Adrenal gland (tissue), 12 donors: ENCODE measurements around the gene YAP1. TPM values are rescaled to one million over a fixed set of nuclear protein-coding genes. Genes with fewer than 3 reads are reported as not detected.

Source experiments
- DNase-seq, 7 donors: peaks; one replicate each; pipeline ENCODE4 v3.0.0-alpha.2; 2019 to 2020
- H3K27ac ChIP-seq, 5 donors: fragments of 200-600 bp; sonication (generic) in 4 of 5; 1 replicate in 3 of 5; 2 replicates in 2 of 5; pipeline versions ENCODE4 v1.5.1 to v1.8.0; 2016 to 2020; ENCODE audit warnings: mild to moderate bottlenecking in 1 of 5
- H3K27me3 ChIP-seq: fragments of 200-600 bp; 2 replicates; pipeline ENCODE4 v1.8.0; 2021
- H3K36me3 ChIP-seq, 2 donors: fragments of 200-600 bp; replicated peaks in 1 of 2; 1 replicate in 1 of 2; 2 replicates in 1 of 2; pipeline versions ENCODE4 v1.5.1 to v1.8.0; 2018 to 2022
- H3K4me1 ChIP-seq, 2 donors: fragments of 200-600 bp; replicated peaks in 1 of 2; 1 replicate in 1 of 2; 2 replicates in 1 of 2; pipeline versions ENCODE4 v1.5.1 to v1.8.0; 2018 to 2021
- H3K4me3 ChIP-seq, 4 donors: fragments of 200-600 bp; sonication (generic) in 3 of 4; one replicate each; pipeline ENCODE4 v1.5.1; 2016 to 2018
- H3K9me3 ChIP-seq, 3 donors: fragments of 200-600 bp; sonication (generic) in 1 of 3; replicated peaks in 1 of 3; 1 replicate in 2 of 3; 2 replicates in 1 of 3; pipeline versions ENCODE4 v1.5.1 to v1.8.0; 2016 to 2021
- POLR2A ChIP-seq, 2 donors: fragments of 450-650 bp; IDR thresholded peaks; one replicate each; pipeline ENCODE4 v1.6.1; 2017; ENCODE audit warnings: antibody characterized with exemption in 2 of 2, mild to moderate bottlenecking in 2 of 2, moderate library complexity in 1 of 2
- WGBS, 4 donors: extraction: QIAGEN DNeasy Blood & Tissue Kit in 2 of 4; methylation state at CpG; one replicate each; pipeline versions ENCODE4 v1.1.5 to v1.1.7; 2013 to 2017; 5-methylcytosine and 5-hydroxymethylcytosine counted together
- intact Hi-C, 2 donors: fragments of 100-400 bp; cut with DNase I; formaldehyde crosslinking; loops; one replicate each; pipeline versions ENCODE4 v1.14.1 to v1.15.0; 2022 to 2023
- polyA plus RNA-seq, 3 donors: library from polyadenylated mRNA; stranded (reverse); fragments of 200-250 nt in 2 of 3; fragments of 350-450 nt in 1 of 3; fragmentation: Illumina TruSeq in 1 of 3; extraction: RNeasy Lipid Tissue Mini Kit (QIAGEN cat#74804) in 1 of 3; gene quantifications; one replicate each; pipeline ENCODE4 v1.2.3, GENCODE V29; 2013 to 2014
- total RNA-seq, 9 donors: library from RNA; depleted of rRNA in 4 of 9; stranded (reverse); fragments of >200 nt in 4 of 9; fragments of 120-200 nt in 1 of 9; fragmentation: NEBNext Ultra II Directional in 1 of 9; extraction: Animal tissue kit (Norgen Biotek cat#: 25700) in 1 of 9; gene quantifications; one replicate each; pipeline versions ENCODE4 v1.1.0 to v1.2.4, GENCODE V29; 2013 to 2023
- TF ChIP-seq, protein P1 (sequence below), 6 experiments: fragments of 450-650 bp in 4 of 6; fragments of 200-600 bp in 2 of 6; sonication (generic) in 1 of 6; IDR thresholded peaks; 1 replicate in 5 of 6; 2 replicates in 1 of 6; pipeline versions ENCODE4 v1.5.1 to v1.8.0; 2016 to 2021; ENCODE audit warnings: antibody characterized with exemption in 6 of 6, mild to moderate bottlenecking in 2 of 6, moderate library complexity in 1 of 6
- donor health status: healthy with polysubstance abuse.
- donor health status: Bipolar disorder and iron deficiency.
- donor health status: DM: yes; HTN: yes; CAD: no.
- donor health status: DM: no; HTN: no; CAD: no.
- donor health status: DM: no; HTN: no; CAD: no.
- donor health status: DM: yes; HTN: yes; CAD: no.

The YAP1 gene
- total and polyA plus RNA-seq, 12 donors, result 16.3 to 135 (median 82.9) TPM

DNA sequence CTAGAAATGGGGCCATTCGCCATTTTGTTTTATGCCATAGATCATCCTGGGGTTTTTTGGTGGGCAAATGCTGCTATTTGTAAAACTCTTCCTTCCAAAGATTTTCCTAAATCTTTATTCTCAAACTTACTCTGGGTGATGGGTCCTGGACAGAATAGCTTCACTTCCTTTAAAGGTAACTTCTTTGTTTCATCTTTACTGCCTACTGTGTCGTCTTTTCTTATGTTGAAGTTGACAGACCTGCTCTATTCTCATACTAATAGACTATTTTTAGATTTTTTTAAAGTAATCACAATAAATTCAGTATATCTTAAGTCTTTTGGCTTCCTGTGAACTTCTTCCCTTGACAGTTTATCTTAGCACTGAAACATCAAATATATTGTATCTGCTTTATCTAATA is 98.6 kb downstream of the YAP1 start:
- H3K36me3 ChIP-seq, result peaks cover 0 to 8% of the 10 kb centered on the region in 2 donors
- intact Hi-C loops, result no loop called here
- no peaks in the 10 kb centered on the region for H3K4me1 ChIP-seq
- TF ChIP-seq POLR2A (IDR thresholded peaks at IDR 0.05), result no peak
- TF ChIP-seq, protein P1, sequence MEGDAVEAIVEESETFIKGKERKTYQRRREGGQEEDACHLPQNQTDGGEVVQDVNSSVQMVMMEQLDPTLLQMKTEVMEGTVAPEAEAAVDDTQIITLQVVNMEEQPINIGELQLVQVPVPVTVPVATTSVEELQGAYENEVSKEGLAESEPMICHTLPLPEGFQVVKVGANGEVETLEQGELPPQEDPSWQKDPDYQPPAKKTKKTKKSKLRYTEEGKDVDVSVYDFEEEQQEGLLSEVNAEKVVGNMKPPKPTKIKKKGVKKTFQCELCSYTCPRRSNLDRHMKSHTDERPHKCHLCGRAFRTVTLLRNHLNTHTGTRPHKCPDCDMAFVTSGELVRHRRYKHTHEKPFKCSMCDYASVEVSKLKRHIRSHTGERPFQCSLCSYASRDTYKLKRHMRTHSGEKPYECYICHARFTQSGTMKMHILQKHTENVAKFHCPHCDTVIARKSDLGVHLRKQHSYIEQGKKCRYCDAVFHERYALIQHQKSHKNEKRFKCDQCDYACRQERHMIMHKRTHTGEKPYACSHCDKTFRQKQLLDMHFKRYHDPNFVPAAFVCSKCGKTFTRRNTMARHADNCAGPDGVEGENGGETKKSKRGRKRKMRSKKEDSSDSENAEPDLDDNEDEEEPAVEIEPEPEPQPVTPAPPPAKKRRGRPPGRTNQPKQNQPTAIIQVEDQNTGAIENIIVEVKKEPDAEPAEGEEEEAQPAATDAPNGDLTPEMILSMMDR (IDR thresholded peaks at IDR 0.05), result no peak
- no peaks in the 10 kb centered on the region for H3K9me3 ChIP-seq
- H3K4me3 ChIP-seq, result no peak overlapping the region
- no peaks in the 10 kb centered on the region for H3K27me3 ChIP-seq
- H3K27ac ChIP-seq, result no peak overlapping the region
- WGBS, 4 donors, result 91 to 95% (median 94%) methylated on average over 2 of the region's 2 CpGs
- no peak for DNase-seq

DNA sequence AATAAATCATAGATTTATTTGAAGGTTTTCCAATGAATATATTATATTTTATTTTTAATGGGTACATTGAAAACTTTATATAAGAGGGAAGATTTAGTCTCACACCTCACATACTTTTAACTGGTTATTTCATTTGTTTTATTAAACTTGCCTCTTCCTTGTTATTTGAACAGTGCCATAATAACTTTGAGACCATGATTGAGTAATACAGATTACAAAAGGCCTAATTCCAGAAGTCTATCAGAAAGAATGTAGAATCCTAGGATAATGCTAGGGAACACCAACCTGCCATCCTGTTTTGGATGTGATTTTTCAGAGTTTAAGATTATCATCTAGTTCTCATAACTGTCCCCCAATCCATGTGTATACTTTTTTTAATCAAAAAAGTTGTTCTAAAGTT is 104.4 kb downstream of the YAP1 start:
- no peaks in the 10 kb centered on the region for H3K36me3 ChIP-seq
- H3K4me1 ChIP-seq, result peaks cover 7 to 19% of the 10 kb centered on the region in 2 donors
- no peak for DNase-seq
- no peak overlapping the region for H3K4me3 ChIP-seq
- no peaks in the 10 kb centered on the region for H3K9me3 ChIP-seq
- intact Hi-C loops, result no loop called here
- H3K27ac ChIP-seq, result no peak overlapping the region
- no peaks in the 10 kb centered on the region for H3K27me3 ChIP-seq
- no peak for TF ChIP-seq POLR2A (IDR thresholded peaks at IDR 0.05)
- TF ChIP-seq, protein P1 (IDR thresholded peaks at IDR 0.05), result no peak

DNA sequence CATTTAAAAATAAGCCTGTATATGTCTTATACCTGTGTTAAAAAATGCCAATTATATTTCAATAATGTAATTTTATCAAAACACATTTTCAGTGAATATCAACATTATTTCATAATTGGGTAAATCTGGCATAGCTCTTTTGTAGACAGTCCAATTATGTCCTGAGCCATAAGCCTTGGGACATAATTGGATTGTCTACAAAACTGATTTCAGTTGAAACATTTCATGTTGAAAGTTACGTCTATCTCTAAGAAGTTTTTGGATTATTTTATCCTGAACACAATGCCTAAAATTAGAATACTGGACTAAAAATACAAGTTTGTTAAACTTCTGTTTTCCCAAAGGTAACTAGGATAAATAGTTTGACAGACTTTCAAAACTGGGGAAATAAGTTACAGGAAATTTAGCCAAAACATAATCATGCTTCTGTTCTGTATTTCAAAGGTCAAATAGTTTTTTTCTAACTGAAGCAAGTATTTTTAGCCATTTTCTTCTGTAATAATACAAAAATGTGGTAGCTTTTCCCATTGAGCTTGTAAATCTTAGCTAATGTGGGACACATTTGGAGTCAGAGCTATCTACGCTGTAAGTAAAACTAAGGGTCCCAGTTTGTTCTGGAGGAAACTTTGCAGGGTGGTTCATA is 106.3 kb downstream of the YAP1 start:
- intact Hi-C loops, result no loop called here
- no peaks in the 10 kb centered on the region for H3K27me3 ChIP-seq
- H3K27ac ChIP-seq, result peak overlapping the region in 2 of 5 donors; percentile 49 to 50
- H3K4me1 ChIP-seq, result peaks cover 7 to 19% of the 10 kb centered on the region in 2 donors
- no peak overlapping the region for H3K4me3 ChIP-seq
- TF ChIP-seq, protein P1 (IDR thresholded peaks at IDR 0.05), result no peak
- no peak for TF ChIP-seq POLR2A (IDR thresholded peaks at IDR 0.05)
- no peaks in the 10 kb centered on the region for H3K9me3 ChIP-seq
- 43 to 70% (median 43%) methylated on average over 2 of the region's 2 CpGs for WGBS, 4 donors
- no peak for DNase-seq
- H3K36me3 ChIP-seq, result no peaks in the 10 kb centered on the region

DNA sequence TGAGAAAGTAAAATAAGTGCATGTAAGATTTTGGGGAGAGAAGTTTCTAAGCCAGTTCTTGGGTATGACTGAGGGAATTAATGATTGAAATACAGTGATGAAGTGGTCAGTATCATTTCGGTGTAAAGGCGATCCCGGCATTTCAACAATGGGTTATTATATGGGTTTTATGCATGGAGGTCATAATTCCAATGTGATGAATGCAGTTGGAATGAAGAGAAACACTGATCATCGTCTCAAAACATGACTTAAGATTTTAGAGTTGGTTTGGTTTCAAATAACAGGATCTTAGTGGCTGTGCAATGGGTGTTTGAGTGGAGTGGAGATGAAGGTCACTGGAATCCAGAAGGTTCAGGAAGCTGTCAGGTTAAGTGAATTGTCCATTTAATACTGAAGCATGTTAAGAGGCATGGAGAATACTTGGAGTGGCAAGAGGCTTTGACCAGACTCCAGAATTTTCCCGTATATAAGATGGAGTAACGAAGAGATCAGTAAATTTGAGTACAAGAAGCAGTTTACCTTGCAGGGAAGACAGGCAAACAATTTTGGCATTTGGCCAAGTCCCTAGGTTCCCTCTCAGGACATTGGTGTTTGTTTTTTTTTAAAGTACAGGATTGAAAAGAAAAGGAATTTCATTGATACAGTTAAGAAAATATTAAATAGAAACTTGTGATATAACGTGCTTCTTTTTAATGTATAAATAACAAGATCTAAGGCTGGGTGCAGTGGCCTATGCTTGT is 110.7 kb downstream of the YAP1 start:
- H3K4me3 ChIP-seq, result no peak overlapping the region
- no peak for DNase-seq
- H3K36me3 ChIP-seq, result no peaks in the 10 kb centered on the region
- WGBS, 4 donors, result 79 to 85% (median 83%) methylated on average over 7 of the region's 7 CpGs
- no peak overlapping the region for H3K27ac ChIP-seq
- TF ChIP-seq, protein P1 (IDR thresholded peaks at IDR 0.05), result no peak
- no peak for TF ChIP-seq POLR2A (IDR thresholded peaks at IDR 0.05)
- intact Hi-C loops, result no loop called here
- peaks cover 9 to 12% of the 10 kb centered on the region in 2 donors for H3K4me1 ChIP-seq
- H3K9me3 ChIP-seq, result no peaks in the 10 kb centered on the region
- H3K27me3 ChIP-seq, result no peaks in the 10 kb centered on the region
